Measurements from ENCODE around the gene CREBBP.

- TF ChIP-seq POLR2AphosphoS5 (IDR thresholded peaks at IDR 0.05; ENCODE audit: borderline replicate concordance, low read depth, low read length) (no peak), EZH2 (IDR thresholded peaks at IDR 0.05) (no peak), FOXP2 (optimal IDR thresholded peaks at IDR 0.05; ENCODE audit: control extremely low read depth, extremely low read length, insufficient read depth) (no peak)
These were observed 25.6 kb downstream of the CREBBP start for GRCh38 chr16:3854750-3855541.

All from SK-N-MC (cell line).